CD4-positive, alpha-beta T cell (primary cell): ENCODE measurements around the gene GPX4. TPM values are rescaled to one million over a fixed set of nuclear protein-coding genes. Genes with fewer than 3 reads are reported as not detected.

Source experiments
- ATAC-seq: fragments of 200-7000 bp; cut with Tn5 transposase; one replicate; pipeline ENCODE4 v1.10.0; 2022; ENCODE audit warnings: mild to moderate bottlenecking; ENCODE audit not compliant: poor library complexity
- CTCF ChIA-PET: fragments of 350-600 bp; sonication (Branson Sonifier 250); formaldehyde crosslinking; loops from one replicate; lab custom pipeline; 2021; ENCODE audit warnings: antibody characterized with exemption, inconsistent platforms; lab: Charles Lee
- POLR2A ChIA-PET: fragments of 350-600 bp; sonication (Branson Sonifier 250); formaldehyde crosslinking; loops from one replicate; lab custom pipeline; 2021; ENCODE audit warnings: antibody characterized with exemption, inconsistent platforms; lab: Charles Lee
- DNase-seq, 14 experiments: peaks; one replicate each; pipeline ENCODE4 v3.0.0-alpha.2; 2013 to 2020; ENCODE audit warnings: mixed read lengths in 2 of 14
- H3K27ac ChIP-seq, 2 donors: one replicate each; pipeline versions ENCODE4 v1.5.1 to v1.7.0; 2013; ENCODE audit warnings: low read length in 2 of 2, low read depth in 1 of 2, mild to moderate bottlenecking in 1 of 2
- H3K27me3 ChIP-seq, 2 experiments: 1 replicate in 1 of 2; 2 replicates in 1 of 2; pipeline versions ENCODE4 v1.6.1 to v1.7.0; 2013; ENCODE audit warnings: low read length in 2 of 2, control low read depth in 1 of 2, mild to moderate bottlenecking in 1 of 2, moderate library complexity in 1 of 2; ENCODE audit not compliant: insufficient read depth in 2 of 2, control insufficient read depth in 1 of 2
- H3K36me3 ChIP-seq: one replicate; pipeline ENCODE4 v1.6.1; 2013; ENCODE audit warnings: low read length, control low read depth; ENCODE audit not compliant: insufficient read depth
- H3K4me1 ChIP-seq: one replicate; pipeline ENCODE4 v1.6.1; 2013; ENCODE audit warnings: low read length, control low read depth; ENCODE audit not compliant: insufficient read depth
- H3K4me3 ChIP-seq: one replicate; pipeline ENCODE4 v1.5.1; 2013; ENCODE audit warnings: mild to moderate bottlenecking, low read length, moderate library complexity
- H3K9me3 ChIP-seq, 2 experiments: 1 replicate in 1 of 2; 2 replicates in 1 of 2; pipeline versions ENCODE4 v1.6.1 to v1.7.0; 2013; ENCODE audit warnings: low read length in 2 of 2, mild to moderate bottlenecking in 2 of 2, control low read depth in 1 of 2, moderate library complexity in 1 of 2; ENCODE audit not compliant: control insufficient read depth in 1 of 2, insufficient read depth in 1 of 2
- H3K27ac Mint-ChIP-seq: one replicate; pipeline ENCODE4 v1.8.0; 2020; ENCODE audit warnings: mixed read lengths
- H3K27me3 Mint-ChIP-seq: one replicate; pipeline ENCODE4 v1.8.0; 2021; ENCODE audit warnings: mixed read lengths
- H3K36me3 Mint-ChIP-seq: one replicate; pipeline ENCODE4 v1.8.0; 2021; ENCODE audit warnings: low read depth, mixed read lengths
- H3K4me1 Mint-ChIP-seq: one replicate; pipeline ENCODE4 v1.8.0; 2021; ENCODE audit warnings: low read depth, mixed read lengths
- H3K4me3 Mint-ChIP-seq: one replicate; pipeline ENCODE4 v1.8.0; 2020; ENCODE audit warnings: mild to moderate bottlenecking, mixed read lengths
- H3K9me3 Mint-ChIP-seq: one replicate; pipeline ENCODE4 v1.8.0; 2020; ENCODE audit warnings: mixed read lengths
- CTCF ChIP-seq: fragments of 200-600 bp; IDR thresholded peaks from one replicate; pipeline ENCODE4 v1.8.0; 2022; ENCODE audit warnings: antibody characterized with exemption, mild to moderate bottlenecking
- intact Hi-C, 2 experiments: fragments of 100-400 bp; cut with DNase I in 1 of 2; cut with micrococcal nuclease in 1 of 2; formaldehyde crosslinking; loops; one replicate each; pipeline versions ENCODE4 v1.15.1 to v1.9.0; 2023 to 2025; cut with DNase I, micrococcal nuclease
- total RNA-seq, 174 experiments: library from RNA in 2 of 174; stranded (reverse) in 2 of 174; gene quantifications; one replicate each; pipeline ENCODE4 v1.2.3 and lab custom pipeline; 2021 to 2026

GPX4 gene
- total RNA-seq, 2 experiments from 2014 or later: 174 to 175 TPM

GRCh38 chr19:1105008-1105872, 1.4 kb downstream of the GPX4 start:
- CTCF ChIA-PET: no interaction called here

GRCh38 chr19:1105873-1106840, 2.4 kb downstream of the GPX4 start:
- peaks cover 21% of the 10 kb centered on the region for H3K36me3 Mint-ChIP-seq
- no peak overlapping the region for H3K4me3 ChIP-seq
- ATAC-seq (no peak), DNase-seq (peak in 1 of 14 experiments; percentile 22)
- H3K9me3 Mint-ChIP-seq: no peaks in the 10 kb centered on the region
- peak overlapping the region in 1 of 2 donors; percentile 21 for H3K27ac ChIP-seq
- intact Hi-C loops: loop anchor here in 1 of 2 experiments (10.0 kb wide), 1 partner anchor 311 kb away; the partner anchor contains the start of gene PTBP1
- H3K9me3 ChIP-seq: peaks cover 0 to 4% of the 10 kb centered on the region in 2 experiments
- no peaks in the 10 kb centered on the region for H3K27me3 ChIP-seq
- CTCF ChIA-PET: no interaction called here
- H3K27ac Mint-ChIP-seq: peak overlapping the region; percentile 69
- peaks cover 43% of the 10 kb centered on the region for H3K4me1 ChIP-seq
- H3K36me3 ChIP-seq: peaks cover 44% of the 10 kb centered on the region
- POLR2A ChIA-PET: interaction anchor here (4.3 to 7.4 kb wide), 2 partner anchors 20 to 39 kb away, joined by 37 to 74 read pairs; partner anchors contain the start of gene ARHGAP45
- no peaks in the 10 kb centered on the region for H3K27me3 Mint-ChIP-seq
- no peak for TF ChIP-seq CTCF
- H3K4me3 Mint-ChIP-seq: peak overlapping the region; percentile 83
- H3K4me1 Mint-ChIP-seq: peaks cover 23% of the 10 kb centered on the region

More at GRCh38 chr19:1105008-1105872, 1.4 kb downstream of the GPX4 start:
- DNase-seq: peak in 2 of 14 experiments; percentile 31 to 61
- no peak for TF ChIP-seq CTCF
- H3K27me3 ChIP-seq: no peaks in the 10 kb centered on the region
- H3K36me3 ChIP-seq: peaks cover 35% of the 10 kb centered on the region
- peaks cover 24% of the 10 kb centered on the region for H3K4me1 Mint-ChIP-seq
- intact Hi-C loops: loop anchor here in 1 of 2 experiments (10.0 kb wide), 1 partner anchor 310 kb away; the partner anchor contains the start of gene PTBP1
- POLR2A ChIA-PET: interaction anchor here (0.9 to 7.4 kb wide), 10 partner anchors 8 to 87 kb away, joined by 3 to 74 read pairs (median 6); partner anchors contain the start of gene ARHGAP45
- peaks cover 0 to 4% of the 10 kb centered on the region in 2 experiments for H3K9me3 ChIP-seq
- peak overlapping the region; percentile 47 for H3K27ac Mint-ChIP-seq
- peaks cover 50% of the 10 kb centered on the region for H3K4me1 ChIP-seq
- H3K36me3 Mint-ChIP-seq: peaks cover 18% of the 10 kb centered on the region
- no peak for ATAC-seq
- H3K4me3 Mint-ChIP-seq: peak overlapping the region; percentile 71
- H3K27me3 Mint-ChIP-seq: no peaks in the 10 kb centered on the region
- H3K4me3 ChIP-seq: peak overlapping the region; percentile 76
- no peaks in the 10 kb centered on the region for H3K9me3 Mint-ChIP-seq
- peak overlapping the region; percentile 69 to 96 for H3K27ac ChIP-seq
